NCI-H82 treated with DMSO at 0.1 percent for 48 hours (cell line): ENCODE data around the gene ATG7.

Experiments
- DNase-seq: peaks from one replicate; lab custom pipeline; 2025; ENCODE audit not compliant: unreplicated experiment; lab: John Stamatoyannopoulos, UW

The ATG7 gene

GRCh38 chr3:11603628-11604027, 331.4 kb downstream of the ATG7 start:
- no peak for DNase-seq

GRCh38 chr3:11604139-11604892, 332.1 kb downstream of the ATG7 start:
- no peak for DNase-seq

- DNase-seq: no peak
These were observed 333.2 kb downstream of the ATG7 start for GRCh38 chr3:11605398-11605797.

GRCh38 chr3:11606090-11606784, 334.0 kb downstream of the ATG7 start:
- DNase-seq: no peak

DNA sequence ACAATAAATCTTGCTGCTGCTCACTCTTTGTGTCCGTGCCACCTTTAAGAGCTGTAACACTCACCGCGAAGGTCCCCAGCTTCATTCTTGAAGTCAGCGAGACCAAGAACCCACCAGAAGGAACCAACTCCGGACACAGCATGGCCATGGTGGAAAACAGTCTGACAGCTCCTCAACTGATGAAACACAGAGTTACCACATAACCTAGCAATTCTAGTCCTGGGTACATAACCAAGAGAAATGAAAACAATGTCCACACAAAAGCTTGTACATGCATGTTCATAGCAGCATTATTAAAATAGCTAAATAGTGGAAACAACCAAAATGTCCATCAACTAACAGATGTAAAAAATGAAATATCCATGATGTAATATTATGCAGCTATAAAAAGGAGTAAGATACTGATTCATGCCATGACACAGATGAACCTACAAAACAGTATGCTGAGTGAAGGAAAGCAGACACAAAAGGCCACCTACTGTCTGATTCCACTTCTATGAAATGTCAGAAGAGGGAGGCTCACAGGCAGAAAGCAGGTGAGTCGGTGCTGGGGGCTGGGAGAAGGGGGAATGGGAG, 334.8 kb downstream of the ATG7 start:
- no peak for DNase-seq
